Adrenal gland (tissue), 5 donors: ENCODE measurements around the gene MID1.

Experiments used
- POLR2A ChIP-seq, 2 donors: fragments of 450-650 bp; IDR thresholded peaks; one replicate each; pipeline ENCODE4 v1.6.1; 2017; ENCODE audit warnings: antibody characterized with exemption in 2 of 2, mild to moderate bottlenecking in 2 of 2, moderate library complexity in 1 of 2
- TF ChIP-seq, protein P1 (sequence below), 6 experiments: fragments of 450-650 bp in 4 of 6; fragments of 200-600 bp in 2 of 6; sonication (generic) in 1 of 6; IDR thresholded peaks; 1 replicate in 5 of 6; 2 replicates in 1 of 6; pipeline versions ENCODE4 v1.5.1 to v1.8.0; 2016 to 2021; ENCODE audit warnings: antibody characterized with exemption in 6 of 6, mild to moderate bottlenecking in 2 of 6, moderate library complexity in 1 of 6
- donor health status: DM: no; HTN: no; CAD: no.

DNA sequence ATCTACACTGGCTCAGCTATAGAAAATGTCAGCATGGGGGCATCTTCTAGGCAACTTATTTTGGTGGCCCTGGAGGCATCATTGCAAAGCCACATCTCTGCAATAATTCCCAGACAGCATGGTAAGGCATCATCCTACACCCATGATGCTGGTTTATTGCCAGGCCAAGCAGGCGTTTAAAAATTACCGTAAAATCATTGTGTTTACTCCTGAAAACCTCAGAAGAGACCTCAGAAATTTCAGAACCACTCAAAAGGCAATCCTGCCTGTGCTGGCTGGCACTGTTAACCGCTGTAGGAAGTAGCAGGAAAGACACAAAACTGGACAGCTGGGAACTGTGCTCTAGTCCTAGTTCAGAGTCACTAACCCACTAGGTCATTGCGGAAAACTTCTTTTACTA is 63.2 kb downstream of the MID1 start:
- no peak for TF ChIP-seq POLR2A (IDR thresholded peaks at IDR 0.05)
- TF ChIP-seq, protein P1, sequence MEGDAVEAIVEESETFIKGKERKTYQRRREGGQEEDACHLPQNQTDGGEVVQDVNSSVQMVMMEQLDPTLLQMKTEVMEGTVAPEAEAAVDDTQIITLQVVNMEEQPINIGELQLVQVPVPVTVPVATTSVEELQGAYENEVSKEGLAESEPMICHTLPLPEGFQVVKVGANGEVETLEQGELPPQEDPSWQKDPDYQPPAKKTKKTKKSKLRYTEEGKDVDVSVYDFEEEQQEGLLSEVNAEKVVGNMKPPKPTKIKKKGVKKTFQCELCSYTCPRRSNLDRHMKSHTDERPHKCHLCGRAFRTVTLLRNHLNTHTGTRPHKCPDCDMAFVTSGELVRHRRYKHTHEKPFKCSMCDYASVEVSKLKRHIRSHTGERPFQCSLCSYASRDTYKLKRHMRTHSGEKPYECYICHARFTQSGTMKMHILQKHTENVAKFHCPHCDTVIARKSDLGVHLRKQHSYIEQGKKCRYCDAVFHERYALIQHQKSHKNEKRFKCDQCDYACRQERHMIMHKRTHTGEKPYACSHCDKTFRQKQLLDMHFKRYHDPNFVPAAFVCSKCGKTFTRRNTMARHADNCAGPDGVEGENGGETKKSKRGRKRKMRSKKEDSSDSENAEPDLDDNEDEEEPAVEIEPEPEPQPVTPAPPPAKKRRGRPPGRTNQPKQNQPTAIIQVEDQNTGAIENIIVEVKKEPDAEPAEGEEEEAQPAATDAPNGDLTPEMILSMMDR (IDR thresholded peaks at IDR 0.05): no peak
